Astrocyte (in vitro differentiated cells and primary cell): ENCODE results near the gene PHYKPL.

Source experiments
- EZH2 ChIP-seq: IDR thresholded peaks from 2 replicates; pipeline ENCODE4 v1.6.1; 2012; ENCODE audit warnings: mild to moderate bottlenecking, low read length, inconsistent platforms; ENCODE audit not compliant: insufficient read depth
- TF ChIP-seq, protein P1 (sequence below): IDR thresholded peaks from 2 replicates; pipeline ENCODE4 v1.5.1; 2011; ENCODE audit warnings: low read depth, mild to moderate bottlenecking, inconsistent platforms, low read length, moderate library complexity; ENCODE audit not compliant: insufficient read depth

DNA sequence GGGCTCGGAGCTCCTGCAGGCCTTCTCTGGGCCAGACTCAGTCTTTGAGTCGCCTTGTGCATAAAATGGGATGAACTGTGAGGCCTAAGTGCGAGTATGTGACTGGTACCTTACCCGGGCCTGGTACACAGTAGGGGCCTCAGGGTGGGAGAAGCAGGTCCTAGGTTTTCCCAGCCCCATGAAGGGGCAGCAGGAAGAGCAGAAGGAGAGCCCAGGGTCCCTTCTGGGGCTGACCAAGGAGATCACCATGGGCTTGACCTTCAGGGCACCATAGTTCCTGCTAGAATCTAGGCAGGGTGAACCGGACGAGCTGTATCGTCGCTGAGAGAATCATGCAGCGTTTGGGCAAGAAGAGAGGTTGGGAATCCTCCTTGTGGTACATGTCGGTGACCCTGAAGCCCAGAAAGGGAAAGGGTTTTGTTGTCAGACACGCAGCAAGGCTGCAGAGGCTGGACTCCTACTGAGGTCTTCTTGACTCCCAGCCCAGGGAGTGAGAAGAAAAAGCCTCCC lies 373 bp upstream of the PHYKPL start:
- TF ChIP-seq, protein P1, sequence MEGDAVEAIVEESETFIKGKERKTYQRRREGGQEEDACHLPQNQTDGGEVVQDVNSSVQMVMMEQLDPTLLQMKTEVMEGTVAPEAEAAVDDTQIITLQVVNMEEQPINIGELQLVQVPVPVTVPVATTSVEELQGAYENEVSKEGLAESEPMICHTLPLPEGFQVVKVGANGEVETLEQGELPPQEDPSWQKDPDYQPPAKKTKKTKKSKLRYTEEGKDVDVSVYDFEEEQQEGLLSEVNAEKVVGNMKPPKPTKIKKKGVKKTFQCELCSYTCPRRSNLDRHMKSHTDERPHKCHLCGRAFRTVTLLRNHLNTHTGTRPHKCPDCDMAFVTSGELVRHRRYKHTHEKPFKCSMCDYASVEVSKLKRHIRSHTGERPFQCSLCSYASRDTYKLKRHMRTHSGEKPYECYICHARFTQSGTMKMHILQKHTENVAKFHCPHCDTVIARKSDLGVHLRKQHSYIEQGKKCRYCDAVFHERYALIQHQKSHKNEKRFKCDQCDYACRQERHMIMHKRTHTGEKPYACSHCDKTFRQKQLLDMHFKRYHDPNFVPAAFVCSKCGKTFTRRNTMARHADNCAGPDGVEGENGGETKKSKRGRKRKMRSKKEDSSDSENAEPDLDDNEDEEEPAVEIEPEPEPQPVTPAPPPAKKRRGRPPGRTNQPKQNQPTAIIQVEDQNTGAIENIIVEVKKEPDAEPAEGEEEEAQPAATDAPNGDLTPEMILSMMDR: no peak
- TF ChIP-seq EZH2: no peak
